Nephron (organoid): Measurements from ENCODE around the gene SSR2.
"Not testable (repeated sequence)": the region's sequence is repeated elsewhere in the genome, so short reads cannot be mapped to it uniquely, and the experiment has no call there.

Experiments used
- H3K27ac Mint-ChIP-seq, 3 experiments: 2 replicates each; pipeline ENCODE4 v1.8.0; 2020; ENCODE audit warnings: mixed read lengths in 3 of 3, mild to moderate bottlenecking in 2 of 3, moderate library complexity in 1 of 3
- H3K27me3 Mint-ChIP-seq: 2 replicates; pipeline ENCODE4 v1.8.0; 2021; ENCODE audit warnings: low read depth, mild to moderate bottlenecking, moderate library complexity, mixed read lengths
- H3K36me3 Mint-ChIP-seq: 2 replicates; pipeline ENCODE4 v1.8.0; 2020; ENCODE audit warnings: low read depth, mixed read lengths
- H3K4me1 Mint-ChIP-seq: 2 replicates; pipeline ENCODE4 v1.8.0; 2020; ENCODE audit warnings: mixed read lengths
- H3K4me3 Mint-ChIP-seq, 3 experiments: 2 replicates each; pipeline ENCODE4 v1.8.0; 2020; ENCODE audit warnings: mild to moderate bottlenecking in 3 of 3, mixed read lengths in 3 of 3, moderate library complexity in 2 of 3
- H3K9me3 Mint-ChIP-seq: 2 replicates; pipeline ENCODE4 v1.8.0; 2020; ENCODE audit warnings: mixed read lengths
- CTCF ChIP-seq, 3 experiments: fragments of 200-600 bp; sonication (generic); IDR thresholded peaks; one replicate each; pipeline ENCODE4 v1.5.0; 2021; ENCODE audit warnings: antibody characterized with exemption in 3 of 3; ENCODE audit not compliant: unreplicated experiment in 3 of 3

SSR2 gene

DNA sequence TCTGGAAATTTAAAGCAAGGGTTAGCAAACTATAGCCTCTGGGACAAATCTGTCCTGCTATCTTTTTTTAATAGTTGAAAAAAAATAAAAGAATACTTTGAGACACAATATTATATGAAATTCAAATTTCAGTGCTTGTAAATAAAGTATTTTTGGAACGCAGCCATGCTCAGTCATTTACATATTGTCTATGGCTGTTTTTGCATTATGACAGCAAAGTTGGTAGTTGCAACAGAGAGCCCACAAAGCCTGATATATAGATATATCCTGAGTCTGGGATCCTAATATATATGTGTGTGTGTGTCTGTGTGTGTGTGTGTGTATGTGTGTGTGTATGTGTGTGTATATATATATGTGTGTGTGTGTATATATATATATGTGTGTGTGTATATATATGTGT is 20.8 kb downstream of the SSR2 start:
- Mint-ChIP-seq H3K4me3 (no peak overlapping the region), H3K36me3 (no peaks in the 10 kb centered on the region), H3K4me1 (peaks cover 15% of the 10 kb centered on the region), H3K27ac (no peak overlapping the region), H3K27me3 (no peaks in the 10 kb centered on the region), H3K9me3 (no peaks in the 10 kb centered on the region)
- TF ChIP-seq CTCF (IDR thresholded peaks at IDR 0.05; ENCODE audit: unreplicated experiment in 3 of 3) = no peak

- Mint-ChIP-seq H3K9me3 (no peaks in the 10 kb centered on the region), H3K4me1 (peaks cover 4% of the 10 kb centered on the region), H3K4me3 (no peak overlapping the region), H3K27ac (peak overlapping the region in 2 of 3 experiments; percentile 17 to 21), H3K27me3 (no peaks in the 10 kb centered on the region), H3K36me3 (no peaks in the 10 kb centered on the region)
- TF ChIP-seq CTCF (IDR thresholded peaks at IDR 0.05; ENCODE audit: unreplicated experiment in 3 of 3) = no peak
Measured at GRCh38 chr1:155996166-155996565, 24.6 kb downstream of the SSR2 start.

GRCh38 chr1:155993595-155993994 is 27.2 kb downstream of the SSR2 start:
- H3K27me3 Mint-ChIP-seq = no peaks in the 10 kb centered on the region
- no peak for TF ChIP-seq CTCF (IDR thresholded peaks at IDR 0.05; ENCODE audit: unreplicated experiment in 3 of 3)

DNA sequence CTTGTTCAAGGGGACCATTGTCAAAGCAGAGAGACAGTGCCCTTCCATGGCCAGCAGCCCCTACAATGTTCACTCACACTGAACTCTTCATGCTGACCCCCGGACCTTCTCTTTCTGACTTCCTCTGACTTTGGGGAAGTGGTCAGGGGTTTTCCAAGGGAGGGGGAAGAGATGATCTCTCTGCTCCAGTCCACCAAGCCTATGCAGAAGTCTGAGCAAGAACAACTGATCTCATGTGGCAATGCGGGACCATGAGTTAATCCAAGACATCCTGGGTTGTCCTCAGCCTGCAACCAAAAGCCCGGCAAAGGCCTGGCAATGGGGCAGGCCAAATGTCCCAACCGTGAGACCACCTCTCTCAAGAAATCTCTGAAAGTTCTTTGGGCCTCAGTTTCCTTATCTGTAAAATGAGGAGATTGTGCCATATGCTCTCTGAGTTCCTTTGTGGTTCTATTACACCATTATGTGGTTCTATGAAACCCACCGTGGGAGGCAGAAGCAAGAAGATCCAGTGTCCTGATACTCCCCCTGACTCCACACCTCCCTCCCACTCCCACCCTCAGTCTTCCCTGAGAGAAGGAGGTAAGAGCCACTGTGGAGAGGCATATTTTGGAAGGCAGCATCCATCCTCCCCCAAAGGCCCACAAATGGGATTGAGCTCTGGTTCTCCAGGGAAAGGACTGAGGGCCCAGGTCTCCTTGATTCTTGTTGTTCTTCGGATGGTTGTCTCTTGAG is 30.6 kb downstream of the SSR2 start:
- Mint-ChIP-seq H3K27me3 (no peaks in the 10 kb centered on the region), H3K36me3 (no peaks in the 10 kb centered on the region), H3K27ac (no peak overlapping the region), H3K9me3 (no peaks in the 10 kb centered on the region), H3K4me1 (peaks cover 14% of the 10 kb centered on the region), H3K4me3 (no peak overlapping the region)
- no peak for TF ChIP-seq CTCF (IDR thresholded peaks at IDR 0.05; ENCODE audit: unreplicated experiment in 3 of 3)

More at GRCh38 chr1:155993595-155993994, 27.2 kb downstream of the SSR2 start:
- Mint-ChIP-seq H3K9me3 (no peaks in the 10 kb centered on the region), H3K36me3 (no peaks in the 10 kb centered on the region), H3K4me1 (peaks cover 14% of the 10 kb centered on the region), H3K4me3 (no peak overlapping the region), H3K27ac (no peak overlapping the region)

- peak; percentile 96 to 98 (median 97) for TF ChIP-seq CTCF (IDR thresholded peaks at IDR 0.05; ENCODE audit: unreplicated experiment in 3 of 3)
- H3K27me3 Mint-ChIP-seq = no peaks in the 10 kb centered on the region
- H3K36me3 Mint-ChIP-seq = no peaks in the 10 kb centered on the region
- peaks cover 16% of the 10 kb centered on the region for H3K4me1 Mint-ChIP-seq
- H3K9me3 Mint-ChIP-seq = no peaks in the 10 kb centered on the region
- no peak overlapping the region for H3K4me3 Mint-ChIP-seq
- peak overlapping the region in 2 of 3 experiments; percentile 14 to 26 for H3K27ac Mint-ChIP-seq
Measured at GRCh38 chr1:155989242-155990004, 31.3 kb downstream of the SSR2 start.

GRCh38 chr1:155984903-155985645 is 35.7 kb downstream of the SSR2 start:
- H3K9me3 Mint-ChIP-seq, H3K27me3 Mint-ChIP-seq, H3K36me3 Mint-ChIP-seq, H3K4me3 Mint-ChIP-seq: not testable (repeated sequence)
- peaks cover 54% of the 10 kb centered on the region for H3K4me1 Mint-ChIP-seq
- H3K27ac Mint-ChIP-seq = peak overlapping the region in 2 of 3 experiments; percentile 80 to 96
